ENCODE measurements around the gene PI4KA. TPM values are rescaled to one million over a fixed set of nuclear protein-coding genes. Genes with fewer than 3 reads are reported as not detected.

The PI4KA gene
- total RNA-seq, 1 experiment from 2014 or later, result 65.8 TPM

DNA sequence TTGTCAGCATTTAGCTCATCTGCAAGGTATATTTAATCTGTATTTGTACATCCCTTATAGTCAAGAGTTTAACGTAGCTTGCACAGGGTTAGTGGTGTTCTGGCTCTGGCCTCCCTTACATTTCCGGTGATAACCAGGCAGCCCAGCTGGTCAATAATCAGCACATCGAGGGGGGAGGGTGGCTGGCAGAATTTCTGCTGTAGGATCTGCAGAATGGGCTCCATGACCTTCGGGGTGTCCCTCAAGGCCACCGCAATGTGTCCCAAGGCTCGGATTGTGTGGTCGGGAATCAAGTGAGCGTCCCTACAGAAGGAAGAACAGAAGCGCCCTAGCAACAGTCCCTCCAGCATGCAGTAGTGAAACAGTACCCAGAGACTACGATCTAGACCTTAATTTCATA is 59.6 kb downstream of the PI4KA start:
- Histone ChIP-seq H3K9me3 (ENCODE audit: control insufficient read depth, low read depth, low read length) (no peaks in the 10 kb centered on the region), H4K20me1 (ENCODE audit: control insufficient read depth, insufficient read depth, insufficient read length) (no peaks in the 10 kb centered on the region), H2BK5ac (ENCODE audit: insufficient read length, low read length) (no peak overlapping the region), H3K56ac (ENCODE audit: insufficient read length, low read depth, low read length) (no peak overlapping the region), H2AK5ac (ENCODE audit: insufficient read length, low read length) (no peak overlapping the region), H2BK15ac (ENCODE audit: low read depth, low read length) (no peak overlapping the region), H3K23ac (ENCODE audit: insufficient read length, low read depth, low read length) (no peak overlapping the region), H3K23me2 (ENCODE audit: insufficient read length, low read depth, low read length, poor library complexity, severe bottlenecking) (no peaks in the 10 kb centered on the region), H3K79me2 (ENCODE audit: insufficient read depth, low read length) (no peaks in the 10 kb centered on the region), H2AFZ (ENCODE audit: low read length) (no peak overlapping the region), H3K27me3 (ENCODE audit: insufficient read depth, low read length) (no peaks in the 10 kb centered on the region), H3K27ac (ENCODE audit: insufficient read length, low read depth, low read length) (no peak overlapping the region), H2BK120ac (ENCODE audit: low read depth, low read length, poor library complexity, severe bottlenecking) (no peak overlapping the region), H4K91ac (ENCODE audit: insufficient read length, low read depth, low read length) (no peak overlapping the region), H2BK20ac (ENCODE audit: low read depth, low read length, poor library complexity, severe bottlenecking) (no peak overlapping the region), H4K5ac (ENCODE audit: insufficient read length, low read depth, low read length) (no peak overlapping the region), H3K4me1 (ENCODE audit: insufficient read depth, low read length) (no peaks in the 10 kb centered on the region), H3K14ac (ENCODE audit: insufficient read depth, low read length) (no peak overlapping the region), H4K8ac (replicated peaks; ENCODE audit: insufficient read length, low read depth, low read length) (no peak overlapping the region), H2BK12ac (ENCODE audit: insufficient read length, low read depth, low read length) (no peak overlapping the region), H3K4ac (ENCODE audit: low read depth, low read length) (no peak overlapping the region), H3K4me2 (ENCODE audit: insufficient read depth, insufficient read length, low read length) (no peak overlapping the region), H3T11ph (ENCODE audit: low read length) (no peak overlapping the region), H3K9ac (ENCODE audit: extremely low read depth, insufficient read length, low read length) (no peak overlapping the region), H3K79me1 (ENCODE audit: insufficient read depth, low read depth, low read length, poor library complexity, severe bottlenecking) (no peaks in the 10 kb centered on the region), H3K18ac (ENCODE audit: insufficient read length, low read depth, low read length) (no peak overlapping the region)
- no CpG with 5 or more reads among the region's 10 CpGs for WGBS (ENCODE audit: extremely low coverage, insufficient read length, low lambda C conversion rate)
- no peaks in the 10 kb centered on the region for H3K27me3 Mint-ChIP-seq (ENCODE audit: low read depth)
- no peaks in the 10 kb centered on the region for H3K9me3 Mint-ChIP-seq
- peak overlapping the region in 1 of 3 experiments; percentile 46; a peak in 3 of 7 replicates for H3K27ac Mint-ChIP-seq
- H3K4me1 Mint-ChIP-seq, result peaks cover 5 to 6% of the 10 kb centered on the region in 2 experiments; a peak in 2 of 4 replicates
- H3K36me3 Mint-ChIP-seq (ENCODE audit: insufficient read depth in 1 of 3, low read depth in 3 of 3), result peaks cover 7 to 73% (median 24%) of the 10 kb centered on the region in 3 experiments
- DNase-seq, result no peak
- TF ChIP-seq, protein P1, sequence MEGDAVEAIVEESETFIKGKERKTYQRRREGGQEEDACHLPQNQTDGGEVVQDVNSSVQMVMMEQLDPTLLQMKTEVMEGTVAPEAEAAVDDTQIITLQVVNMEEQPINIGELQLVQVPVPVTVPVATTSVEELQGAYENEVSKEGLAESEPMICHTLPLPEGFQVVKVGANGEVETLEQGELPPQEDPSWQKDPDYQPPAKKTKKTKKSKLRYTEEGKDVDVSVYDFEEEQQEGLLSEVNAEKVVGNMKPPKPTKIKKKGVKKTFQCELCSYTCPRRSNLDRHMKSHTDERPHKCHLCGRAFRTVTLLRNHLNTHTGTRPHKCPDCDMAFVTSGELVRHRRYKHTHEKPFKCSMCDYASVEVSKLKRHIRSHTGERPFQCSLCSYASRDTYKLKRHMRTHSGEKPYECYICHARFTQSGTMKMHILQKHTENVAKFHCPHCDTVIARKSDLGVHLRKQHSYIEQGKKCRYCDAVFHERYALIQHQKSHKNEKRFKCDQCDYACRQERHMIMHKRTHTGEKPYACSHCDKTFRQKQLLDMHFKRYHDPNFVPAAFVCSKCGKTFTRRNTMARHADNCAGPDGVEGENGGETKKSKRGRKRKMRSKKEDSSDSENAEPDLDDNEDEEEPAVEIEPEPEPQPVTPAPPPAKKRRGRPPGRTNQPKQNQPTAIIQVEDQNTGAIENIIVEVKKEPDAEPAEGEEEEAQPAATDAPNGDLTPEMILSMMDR (conservative IDR thresholded peaks at IDR 0.05), result no peak
- H3K4me3 Mint-ChIP-seq, result no peak overlapping the region
